GM19023 (cell line): ENCODE results near the gene DYNC2H1.
A peak's percentile ranks its signal among the peaks of the same experiment; 100 is the strongest.

Experiments used
- ATAC-seq: cut with Tn5 transposase; IDR thresholded peaks from one replicate; pipeline ENCODE4 v1.9.1; 2021; ENCODE audit warnings: mild to moderate bottlenecking, moderate library complexity; ENCODE audit not compliant: unreplicated experiment

DYNC2H1 gene

DNA sequence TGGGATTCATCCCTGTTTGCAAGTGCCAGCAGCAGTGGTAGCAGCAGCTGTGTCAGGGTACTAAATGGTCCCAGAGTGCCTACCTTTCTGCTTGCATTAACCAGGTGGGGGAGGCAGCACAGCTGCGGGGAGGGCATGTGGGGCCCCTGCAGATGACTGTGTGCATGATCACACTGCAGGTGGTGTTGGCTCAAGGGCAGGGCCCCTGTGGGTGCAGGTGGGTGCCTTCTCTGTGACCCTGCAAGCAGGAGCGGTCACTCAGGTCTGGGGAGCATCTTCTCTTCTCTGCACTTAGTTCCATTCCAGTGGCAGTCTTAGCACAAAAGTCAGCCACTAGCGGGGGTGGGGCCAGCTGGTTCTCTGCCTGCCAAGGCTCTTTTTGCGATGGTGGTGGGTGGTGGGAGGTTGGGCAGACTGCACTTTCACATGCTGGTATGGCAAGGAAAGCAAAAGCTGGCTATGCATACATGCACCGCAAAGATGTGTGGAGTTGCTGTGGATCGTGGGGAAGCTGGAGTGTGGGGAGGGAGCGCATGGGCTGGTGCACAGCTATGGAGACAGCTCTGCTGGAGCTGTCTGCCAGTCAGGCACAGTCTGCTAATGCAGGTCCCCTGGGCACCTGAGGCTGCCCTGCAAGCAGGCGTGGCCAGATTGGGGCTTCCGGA is 157.1 kb downstream of the DYNC2H1 start:
- no peak for ATAC-seq

DNA sequence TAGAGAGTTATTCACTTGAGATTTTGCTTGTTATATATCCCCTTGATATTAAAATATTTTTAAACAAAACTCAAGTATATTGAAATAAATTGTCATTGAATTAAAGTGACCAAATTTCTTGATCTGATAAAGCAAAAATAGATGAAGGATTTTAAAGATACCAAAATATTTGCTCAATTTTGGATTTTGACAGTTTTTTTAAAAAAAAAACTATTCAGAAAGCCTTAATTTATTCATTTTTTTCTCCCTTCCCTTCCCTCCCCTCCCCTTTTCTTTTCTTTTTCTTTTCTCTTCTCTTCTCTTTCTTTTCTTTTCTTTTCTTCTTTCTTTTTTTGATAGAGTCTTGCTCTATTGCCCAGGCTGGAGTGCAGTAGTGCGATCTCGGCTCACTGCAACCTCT is 163.7 kb downstream of the DYNC2H1 start:
- no peak for ATAC-seq

DNA sequence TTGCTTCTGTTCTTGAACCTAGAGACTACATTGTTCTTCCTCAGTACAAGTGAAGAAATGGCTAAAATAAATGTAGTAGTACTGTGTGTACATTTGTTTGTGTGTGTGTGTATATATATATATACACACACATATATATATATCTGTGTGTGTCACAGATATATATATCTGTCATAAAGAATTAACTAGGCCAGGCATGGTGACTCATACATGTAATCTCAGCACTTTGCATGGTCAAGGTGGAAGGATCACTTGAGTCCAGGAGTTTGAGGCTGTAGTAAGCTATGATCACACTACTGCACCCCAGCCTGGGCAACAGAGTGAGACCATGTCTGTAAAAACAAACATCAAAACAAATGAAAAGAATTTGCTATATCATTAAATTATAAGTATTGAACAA is 164.8 kb downstream of the DYNC2H1 start:
- ATAC-seq = no peak

DNA sequence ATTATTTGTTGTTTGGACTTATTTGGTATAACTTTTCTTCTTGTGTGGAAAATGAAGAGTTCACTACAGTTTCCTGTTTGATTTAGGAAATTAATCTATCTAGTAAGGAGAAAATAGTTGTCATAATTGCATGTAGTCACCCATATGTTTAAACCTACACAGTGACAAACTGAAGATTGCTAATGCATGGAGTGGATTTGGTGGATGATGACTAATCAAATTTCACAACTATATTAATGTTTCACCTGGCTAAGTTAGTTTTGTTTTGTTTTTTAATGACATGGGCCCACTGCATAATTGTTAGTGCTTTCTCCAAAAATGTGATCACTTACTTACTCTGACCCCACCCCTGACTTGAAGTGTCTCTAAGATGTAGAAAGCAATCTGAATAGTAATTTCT is 170.6 kb downstream of the DYNC2H1 start:
- no peak for ATAC-seq

DNA sequence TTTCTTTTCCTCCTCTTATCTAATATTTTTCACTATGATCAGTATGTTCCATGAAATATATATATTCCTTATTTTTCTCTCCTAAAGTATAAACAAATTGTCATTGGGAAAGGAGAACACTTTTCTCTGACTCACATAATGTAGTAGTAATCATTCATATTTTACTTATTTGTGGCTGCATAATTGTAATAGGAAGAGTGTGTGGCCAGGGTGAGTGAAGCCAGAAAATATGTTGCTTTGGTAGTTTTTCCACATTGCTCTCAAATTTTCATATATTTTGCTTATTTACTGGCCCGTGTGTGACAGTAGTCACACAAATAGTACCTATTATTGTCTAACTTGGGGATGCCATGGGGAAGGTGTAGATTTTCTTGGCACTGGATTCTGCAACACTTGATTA is 172.1 kb downstream of the DYNC2H1 start:
- no peak for ATAC-seq

DNA sequence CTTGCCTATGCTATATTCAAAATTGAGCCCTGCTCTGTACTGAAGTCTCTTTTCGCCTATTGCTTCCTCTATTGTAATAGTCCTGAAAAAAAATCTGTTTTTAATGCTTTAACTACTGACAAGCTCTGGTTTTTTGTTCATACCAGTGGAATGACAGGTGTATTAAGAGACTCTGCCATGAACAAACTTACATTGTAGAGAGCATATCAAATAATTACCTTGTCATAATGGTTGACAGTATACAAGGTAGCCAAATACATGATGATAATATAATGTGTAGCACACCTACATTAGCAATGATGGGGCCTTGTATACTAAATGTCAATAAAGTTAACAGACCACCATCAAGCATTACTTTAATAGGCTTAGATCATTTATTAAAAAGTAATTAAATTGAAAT is 175.0 kb downstream of the DYNC2H1 start:
- no peak for ATAC-seq

DNA sequence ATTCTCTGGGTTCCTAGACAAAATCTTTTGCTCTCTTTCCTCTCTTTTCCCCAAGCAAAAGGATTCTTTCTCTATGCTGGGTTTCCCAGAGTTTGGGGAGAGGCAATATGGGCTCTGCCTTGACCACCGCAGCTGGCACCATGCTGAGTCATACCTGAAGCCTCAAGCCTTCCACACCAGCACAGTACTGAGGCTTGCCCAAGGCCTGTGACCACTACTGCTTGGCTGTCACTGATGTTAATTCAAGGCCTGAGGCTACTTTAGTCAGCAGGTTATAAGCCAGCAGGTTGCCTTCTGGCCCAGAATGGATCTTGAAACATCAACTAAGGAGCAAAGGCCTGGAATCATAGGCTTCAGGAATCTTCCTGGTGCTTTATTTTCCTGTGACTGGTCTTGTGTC is 185.3 kb downstream of the DYNC2H1 start:
- no peak for ATAC-seq

DNA sequence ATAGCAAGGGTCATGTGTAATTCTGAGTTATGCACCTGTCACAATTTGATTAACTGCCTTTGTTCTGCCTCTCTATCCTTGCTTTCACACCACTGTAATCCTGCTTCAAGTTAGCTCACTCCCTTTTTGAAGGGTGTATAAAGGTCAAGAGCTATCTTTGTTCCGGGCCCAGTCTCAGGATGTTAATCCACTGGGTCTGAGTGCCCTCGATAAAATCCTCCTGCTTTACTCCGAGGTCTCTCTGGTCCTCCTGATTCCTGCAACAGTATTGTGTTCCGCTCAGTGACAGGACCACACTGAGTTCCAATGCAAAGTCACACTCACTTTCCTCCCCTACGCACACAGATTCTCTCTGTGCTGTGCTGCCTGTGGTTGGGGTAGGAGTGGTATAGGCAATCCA is 186.5 kb downstream of the DYNC2H1 start:
- ATAC-seq = no peak

DNA sequence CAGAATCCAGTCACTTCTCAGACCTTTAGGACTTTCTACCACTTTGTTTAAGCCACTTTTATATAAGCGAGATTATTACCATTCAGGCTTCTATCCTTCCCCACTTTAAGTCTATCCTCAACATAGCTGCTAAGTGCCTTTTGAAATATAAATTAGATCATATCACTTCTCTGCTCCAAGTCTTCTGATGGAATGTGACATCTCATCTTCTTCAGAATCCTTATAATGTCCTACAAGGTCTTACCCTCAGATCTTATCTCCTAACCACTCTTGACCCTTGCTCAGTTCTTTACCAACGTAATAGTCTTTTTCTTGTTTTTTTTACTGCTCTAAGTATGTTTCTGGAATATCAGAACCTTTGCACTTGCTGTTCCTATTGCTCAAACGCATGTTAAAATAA is 188.7 kb downstream of the DYNC2H1 start:
- ATAC-seq = no peak

DNA sequence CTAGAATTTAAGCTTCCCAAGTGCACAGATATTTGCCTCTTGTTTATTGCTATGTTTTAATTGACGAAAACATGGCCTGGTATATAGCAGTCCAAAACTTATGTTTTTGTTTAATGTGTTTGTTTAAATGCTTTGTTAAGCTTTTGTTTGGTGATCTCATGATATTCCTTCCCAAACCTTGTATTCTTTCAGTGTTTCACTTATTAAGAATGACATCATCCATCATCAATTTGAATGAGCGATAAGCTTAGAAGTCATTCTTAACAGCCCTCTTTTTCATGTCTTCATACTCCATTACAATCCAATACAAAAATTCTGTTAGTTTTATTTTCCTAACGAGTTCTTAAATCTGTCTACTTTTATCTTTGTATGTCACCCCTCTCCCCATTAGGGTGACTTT is 206.0 kb downstream of the DYNC2H1 start:
- ATAC-seq = no peak

DNA sequence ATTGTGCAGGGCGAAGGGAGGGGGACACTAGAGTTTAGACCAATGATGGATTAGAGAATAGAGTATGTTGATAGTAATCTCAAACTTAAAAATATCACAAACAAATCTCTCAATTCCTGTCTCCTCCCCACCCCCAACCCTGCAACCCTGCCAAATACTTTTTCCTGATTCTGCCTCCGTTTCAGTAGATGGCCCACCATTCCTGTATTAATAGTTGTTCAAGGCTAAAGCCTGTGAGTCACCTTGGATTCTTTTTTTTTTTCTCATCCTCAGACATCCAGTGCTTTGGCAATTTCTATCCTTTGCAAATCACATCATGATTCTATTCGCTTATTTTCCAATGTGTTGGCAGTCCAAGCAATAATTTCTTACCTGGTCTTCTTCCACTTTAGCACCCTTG is 207.9 kb downstream of the DYNC2H1 start:
- no peak for ATAC-seq

DNA sequence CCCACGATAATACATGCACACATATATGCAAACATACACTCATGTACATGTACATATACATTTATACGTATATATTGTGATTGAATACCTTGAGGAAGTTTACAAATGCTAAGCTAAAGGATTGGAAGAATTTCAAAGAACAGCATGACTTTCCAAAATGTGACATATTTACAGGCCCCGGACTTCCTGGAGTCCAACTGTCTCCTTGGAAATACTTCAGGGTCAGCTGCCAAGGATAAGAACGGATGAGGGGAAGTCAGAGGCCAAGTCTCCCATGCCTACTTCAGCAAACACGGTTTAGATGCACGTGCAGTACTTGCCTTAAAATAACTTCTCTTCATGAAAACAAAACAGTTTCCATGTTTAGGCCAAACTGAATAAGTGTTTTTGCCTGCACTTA is 213.6 kb downstream of the DYNC2H1 start:
- ATAC-seq = no peak

DNA sequence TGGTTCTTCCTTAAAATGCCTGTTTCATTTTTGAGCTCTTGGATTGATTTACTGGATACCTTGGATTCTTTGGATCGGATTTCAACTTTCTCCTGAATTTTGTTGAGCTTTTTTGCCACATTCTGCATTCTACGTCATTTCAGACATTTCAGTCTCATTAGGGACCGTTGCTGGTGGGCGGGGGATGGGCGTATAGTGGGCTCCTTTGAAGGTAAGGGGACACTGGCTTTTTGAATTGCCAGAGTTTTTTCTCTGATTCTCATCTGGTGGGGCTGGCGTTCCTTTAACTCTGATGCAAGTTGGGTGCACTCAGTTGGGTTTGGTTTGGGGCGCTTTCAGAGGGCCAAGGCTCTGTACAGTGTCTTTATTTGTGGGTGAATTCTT is 216.5 kb downstream of the DYNC2H1 start:
- peak; percentile 23 for ATAC-seq

DNA sequence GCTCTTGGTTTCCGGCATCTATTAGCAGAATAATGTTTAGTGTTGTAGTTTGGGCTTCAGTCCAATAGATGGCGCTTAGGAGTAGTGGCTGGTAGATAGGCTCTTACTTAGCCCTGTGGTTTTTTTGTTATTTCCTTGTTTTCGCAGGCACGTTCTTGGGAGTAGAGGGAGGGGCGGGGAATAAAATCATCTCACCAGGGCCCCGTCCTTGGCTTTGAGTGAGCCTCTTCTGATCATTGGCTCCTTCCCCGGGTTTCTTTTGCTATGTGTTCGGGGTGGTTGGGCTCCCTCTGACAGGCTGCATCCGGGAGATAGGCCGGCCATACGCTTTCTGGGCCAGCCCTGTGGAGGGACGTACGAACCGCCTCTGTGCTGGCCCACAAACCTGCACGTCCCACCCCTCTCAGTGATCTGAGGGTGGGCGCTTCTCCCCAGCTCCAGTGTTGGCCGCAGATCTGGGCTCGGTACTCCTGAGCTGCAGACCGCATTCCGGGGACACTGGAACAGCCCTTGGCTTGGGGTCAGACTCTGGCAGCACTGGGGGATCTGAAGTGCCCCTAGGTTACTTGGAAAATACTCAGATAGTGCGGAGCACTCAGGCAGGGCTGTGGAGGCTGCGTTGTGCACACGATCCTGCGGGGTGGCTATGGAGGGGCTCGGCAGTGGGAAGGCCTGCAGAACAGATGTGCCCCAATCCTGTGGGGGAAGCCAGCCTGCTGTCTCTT is 217.0 kb downstream of the DYNC2H1 start:
- peak; percentile 94 for ATAC-seq

DNA sequence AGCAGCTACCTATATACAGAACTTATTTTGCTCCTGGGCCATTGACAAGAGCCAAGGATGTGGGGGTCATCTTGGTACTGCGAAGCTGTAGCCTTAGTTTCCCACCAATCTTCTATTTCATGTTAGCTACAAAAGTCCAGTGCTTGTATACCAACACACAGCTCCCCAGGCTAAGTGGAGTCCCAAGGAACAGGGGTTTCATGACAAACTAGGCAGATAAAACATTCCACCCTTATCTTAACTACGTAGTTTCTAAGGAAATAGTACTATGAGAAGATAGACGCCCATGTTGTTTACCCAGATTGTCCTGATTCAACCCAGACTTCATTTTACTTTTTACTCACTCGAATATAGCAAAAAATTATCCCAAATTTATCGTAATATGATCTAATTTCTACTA is 218.5 kb downstream of the DYNC2H1 start:
- ATAC-seq = no peak

DNA sequence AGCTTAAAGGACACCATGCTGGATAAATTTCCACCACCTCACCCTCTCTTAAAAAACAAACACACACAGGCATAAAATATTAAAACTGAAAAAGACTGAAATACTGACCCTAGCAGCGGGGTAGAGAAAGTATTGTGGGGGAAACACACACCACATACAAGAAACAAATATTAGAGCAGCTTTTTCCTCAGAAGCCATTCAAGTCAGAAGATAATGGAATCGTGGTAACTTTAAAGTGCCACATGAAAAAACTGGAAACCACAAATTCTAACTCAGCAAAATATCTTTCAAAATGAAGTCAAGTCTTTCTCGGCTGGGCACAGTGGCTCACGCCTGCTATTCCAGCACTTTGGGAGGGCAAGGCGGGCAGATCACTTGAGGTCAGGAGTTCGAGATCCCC is 223.2 kb downstream of the DYNC2H1 start:
- ATAC-seq = no peak

DNA sequence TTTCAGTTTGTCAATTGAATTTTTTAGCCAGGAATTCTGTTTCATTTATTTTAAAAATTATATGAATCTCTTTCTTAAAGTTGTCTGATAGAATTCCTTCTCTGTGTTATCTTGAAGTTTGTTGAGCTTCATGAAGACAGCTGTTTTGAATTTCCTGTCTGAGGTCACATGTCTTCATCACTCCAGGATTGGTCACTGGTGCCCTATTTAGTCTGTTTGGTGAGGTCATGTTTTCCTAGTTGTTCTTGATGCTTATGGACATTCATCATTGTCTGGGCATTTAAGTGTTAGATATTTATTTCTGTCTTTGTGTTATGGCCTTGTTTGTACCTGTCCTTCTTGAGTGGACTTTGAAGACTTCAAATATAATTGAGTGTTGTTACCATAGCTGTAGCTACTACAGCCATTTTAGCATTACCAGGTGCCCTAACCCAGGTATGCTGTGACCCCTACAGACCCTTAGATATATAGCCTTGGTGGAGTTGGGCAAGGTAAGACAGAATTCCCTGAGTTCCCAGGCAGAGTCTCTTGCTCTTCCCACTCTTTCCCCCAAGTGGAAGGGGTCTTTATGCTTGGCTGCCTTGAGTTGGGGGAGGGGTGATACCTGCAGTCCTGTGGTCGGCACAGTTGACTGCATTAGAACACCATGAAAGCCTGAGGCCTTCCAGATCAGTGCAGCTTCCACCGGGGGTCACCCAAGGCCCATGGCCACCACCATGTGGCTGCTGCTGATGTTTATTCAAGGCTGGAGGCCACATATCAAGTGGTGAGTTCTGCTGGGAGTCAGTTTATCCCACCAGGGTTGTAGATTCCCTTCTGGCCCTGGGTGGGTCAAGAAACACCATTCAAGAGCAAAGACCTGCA is 229.6 kb downstream of the DYNC2H1 start:
- no peak for ATAC-seq

DNA sequence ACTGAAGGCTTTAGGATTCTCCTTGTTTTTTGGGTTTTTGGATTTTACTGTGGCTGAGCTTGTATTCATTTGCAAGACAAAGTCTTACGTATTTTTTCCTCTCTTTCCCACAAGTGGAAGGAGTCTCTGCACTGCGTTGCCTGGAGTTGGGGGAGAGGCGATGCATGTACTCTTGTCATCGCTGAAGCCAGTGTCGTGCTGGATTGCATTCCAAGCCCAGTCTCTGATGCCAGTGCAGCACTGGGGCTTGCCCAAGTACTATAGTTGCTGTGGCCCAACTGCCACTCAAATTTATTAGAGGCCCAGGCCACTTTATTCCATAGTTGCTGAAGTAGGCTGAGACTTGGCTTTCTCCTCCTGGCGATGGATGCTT is 230.2 kb downstream of the DYNC2H1 start:
- ATAC-seq = no peak

DNA sequence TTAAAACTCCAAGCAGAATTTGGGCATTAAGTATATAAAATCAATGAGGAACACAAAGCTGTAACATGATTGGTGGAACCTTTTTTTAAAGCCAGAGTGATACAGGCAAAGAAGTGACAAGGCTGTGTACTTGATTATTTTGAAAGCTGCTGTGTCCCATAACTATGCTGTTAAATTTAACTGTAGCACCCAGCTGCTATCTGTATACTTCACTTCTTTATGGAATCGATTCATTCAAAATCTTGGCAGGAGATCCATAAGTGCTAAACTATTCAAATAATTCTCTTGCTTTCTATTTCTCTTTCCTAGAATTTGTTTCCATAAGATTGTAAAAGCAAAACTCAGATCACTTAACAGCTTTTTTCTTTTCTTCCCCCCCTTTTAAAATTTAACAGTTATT is 231.7 kb downstream of the DYNC2H1 start:
- no peak for ATAC-seq

DNA sequence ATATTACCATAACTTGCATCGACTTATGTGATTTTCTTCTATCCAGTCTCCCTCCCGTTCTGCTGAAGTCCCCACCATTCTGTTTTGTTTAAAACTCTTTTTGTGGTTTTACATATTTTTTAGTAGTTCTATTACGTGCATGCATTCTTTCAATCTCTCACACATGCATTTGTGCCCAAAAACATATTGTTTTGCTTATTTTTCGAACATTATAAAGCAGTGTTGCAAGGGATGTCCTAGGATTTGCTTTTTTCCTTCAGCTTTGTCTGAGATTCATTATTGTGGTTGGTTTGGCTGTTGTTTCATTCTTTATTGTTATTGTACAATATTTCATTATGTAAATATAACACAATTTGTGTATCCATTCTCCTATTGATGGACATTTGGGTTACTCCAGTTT is 235.7 kb downstream of the DYNC2H1 start:
- no peak for ATAC-seq

DNA sequence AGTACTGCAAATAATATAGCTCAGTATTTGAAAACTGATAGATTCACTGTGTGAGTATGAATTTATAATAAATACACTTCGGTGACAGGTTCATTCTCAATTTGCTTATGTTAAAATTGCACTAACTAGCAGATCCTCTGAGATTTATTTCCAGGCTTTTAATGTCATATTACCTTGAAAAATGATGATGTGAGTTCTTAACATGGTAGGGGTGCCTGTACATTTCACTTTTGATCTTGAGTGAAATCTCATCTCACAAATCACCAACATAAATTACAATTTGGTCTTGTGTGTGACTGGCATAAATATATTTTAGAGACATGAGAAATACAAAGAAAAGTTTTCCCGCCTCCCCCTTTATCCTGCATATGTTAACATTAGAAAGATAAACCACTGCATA is 240.4 kb downstream of the DYNC2H1 start:
- no peak for ATAC-seq

DNA sequence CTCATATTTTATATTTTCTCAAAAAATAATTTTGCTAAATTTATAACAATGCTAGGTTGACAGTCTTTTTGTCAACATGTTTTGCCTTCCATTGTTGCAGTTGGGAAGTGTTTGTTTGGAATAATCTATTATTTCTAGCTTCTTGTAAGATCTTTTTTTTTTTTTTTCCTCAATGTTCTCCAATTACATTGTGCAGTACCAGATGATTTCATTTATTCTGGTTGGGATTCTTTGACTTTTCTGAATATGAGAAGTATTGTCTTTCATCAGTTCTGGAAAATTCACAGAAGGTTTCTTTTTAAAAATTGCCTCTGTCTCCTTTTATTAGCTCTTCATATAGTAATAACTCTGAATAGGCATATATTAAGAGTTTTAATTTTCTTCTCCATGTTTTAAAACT is 245.4 kb downstream of the DYNC2H1 start:
- ATAC-seq = no peak
